Right lobe of liver (tissue), 6 donors: ENCODE results near the gene CASZ1. TPM values are rescaled to one million over a fixed set of nuclear protein-coding genes. Genes with fewer than 3 reads are reported as not detected.

Source experiments
- ATAC-seq, 4 donors: fragments of 200-7000 bp; cut with Tn5 transposase; one replicate each; pipeline ENCODE4 v1.9.1; 2020; ENCODE audit warnings: mild to moderate bottlenecking in 4 of 4, moderate library complexity in 4 of 4
- DNase-seq, 3 donors: peaks; one replicate each; pipeline ENCODE4 v3.0.0-alpha.2; 2020
- H3K27ac ChIP-seq, 3 donors: fragments of 200-600 bp; one replicate each; pipeline ENCODE4 v1.8.0; 2022
- H3K27me3 ChIP-seq, 2 donors: fragments of 200-600 bp; one replicate each; pipeline ENCODE4 v1.8.0; 2022
- H3K36me3 ChIP-seq, 4 donors: fragments of 200-600 bp; sonication (generic) in 1 of 4; one replicate each; pipeline versions ENCODE4 v1.5.1 to v1.8.0; 2017 to 2022; ENCODE audit warnings: control low read depth in 1 of 4
- H3K4me1 ChIP-seq, 4 donors: fragments of 200-600 bp; sonication (generic) in 1 of 4; one replicate each; pipeline versions ENCODE4 v1.5.1 to v1.8.0; 2017 to 2022; ENCODE audit warnings: control low read depth in 1 of 4
- H3K4me3 ChIP-seq, 3 donors: fragments of 200-600 bp; one replicate each; pipeline ENCODE4 v1.8.0; 2022
- H3K9me3 ChIP-seq, 4 donors: fragments of 200-600 bp; sonication (generic) in 1 of 4; one replicate each; pipeline versions ENCODE4 v1.5.1 to v1.8.0; 2017 to 2022; ENCODE audit warnings: control low read depth in 1 of 4
- CTCF ChIP-seq, 4 donors: fragments of 200-600 bp in 3 of 4; fragments of 450-650 bp in 1 of 4; IDR thresholded peaks; one replicate each; pipeline versions ENCODE4 v1.5.1 to v1.8.0; 2016 to 2022; ENCODE audit warnings: antibody characterized with exemption in 4 of 4, mild to moderate bottlenecking in 2 of 4
- POLR2A ChIP-seq: fragments of 450-650 bp; IDR thresholded peaks from one replicate; pipeline ENCODE4 v1.6.1; 2017; ENCODE audit warnings: antibody characterized with exemption, mild to moderate bottlenecking
- WGBS: methylation state at CpG from one replicate; pipeline ENCODE4 v1.1.6; 2018; ENCODE audit warnings: low coverage, low lambda C conversion rate; ENCODE audit not compliant: insufficient coverage; ENCODE audit errors: missing lambda C conversion rate; 5-methylcytosine and 5-hydroxymethylcytosine counted together
- intact Hi-C, 2 donors: fragments of 100-400 bp; cut with DNase I; formaldehyde crosslinking; loops; one replicate each; pipeline versions ENCODE4 v1.11.2 to v1.14.1; 2022
- total RNA-seq, 6 experiments: library from RNA; depleted of rRNA in 2 of 6; stranded (reverse); fragments of >200 nt in 2 of 6; fragmentation: NEBNext Ultra II Directional in 3 of 6; extraction: Animal tissue kit (Norgen Biotek cat#: 25700) in 3 of 6; gene quantifications; one replicate each; pipeline versions ENCODE4 v1.1.0 to v1.2.4, GENCODE V29; 2016 to 2023
- donor health status: DM: no; HTN: yes; CAD: no.
- donor health status: DM: no; HTN: no; CAD: no.
- donor health status: DM: no; HTN: no; CAD: no.
- donor health status: DM: no; HTN: yes; CAD: no.
- donor health status: DM: no; HTN: yes; CAD: no.

Gene CASZ1
- total RNA-seq, 6 experiments from 2014 or later, result 3.1 to 10.1 (median 5.3) TPM

DNA sequence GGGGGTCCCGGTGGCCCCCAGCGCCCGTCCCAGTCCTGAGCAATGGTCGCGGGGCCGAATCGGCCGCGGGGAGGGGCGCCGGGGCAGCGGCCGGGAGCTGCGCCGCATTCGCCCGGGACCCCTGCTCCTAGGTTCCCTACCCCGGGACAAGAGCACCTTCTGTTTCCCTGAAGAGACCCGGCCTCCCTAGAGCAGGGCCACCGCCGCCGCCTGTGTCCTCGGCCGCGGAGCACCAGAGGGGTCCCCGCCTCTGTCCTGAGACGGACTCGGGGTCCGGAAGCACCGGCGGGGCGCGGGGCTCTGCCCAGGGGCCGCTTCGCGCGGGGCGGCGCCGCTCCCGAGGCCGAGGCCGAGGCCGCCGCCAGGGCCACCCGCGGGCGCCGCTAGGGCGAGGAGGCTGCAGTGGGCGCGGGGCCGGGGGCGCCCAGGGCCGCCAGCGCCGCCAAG lies 157.9 kb downstream of the CASZ1 start:
- H3K4me3 ChIP-seq, result no peak overlapping the region
- no peaks in the 10 kb centered on the region for H3K27me3 ChIP-seq
- H3K4me1 ChIP-seq, result peaks cover 0 to 4% (median 0%) of the 10 kb centered on the region in 4 donors
- ATAC-seq, result no peak
- WGBS, result no CpG with 5 or more reads among the region's 57 CpGs
- intact Hi-C loops, result no loop called here
- TF ChIP-seq POLR2A, result no peak
- no peak for TF ChIP-seq CTCF (IDR thresholded peaks at IDR 0.05)
- DNase-seq, result no peak
- no peaks in the 10 kb centered on the region for H3K36me3 ChIP-seq
- no peaks in the 10 kb centered on the region for H3K9me3 ChIP-seq
- no peak overlapping the region for H3K27ac ChIP-seq

DNA sequence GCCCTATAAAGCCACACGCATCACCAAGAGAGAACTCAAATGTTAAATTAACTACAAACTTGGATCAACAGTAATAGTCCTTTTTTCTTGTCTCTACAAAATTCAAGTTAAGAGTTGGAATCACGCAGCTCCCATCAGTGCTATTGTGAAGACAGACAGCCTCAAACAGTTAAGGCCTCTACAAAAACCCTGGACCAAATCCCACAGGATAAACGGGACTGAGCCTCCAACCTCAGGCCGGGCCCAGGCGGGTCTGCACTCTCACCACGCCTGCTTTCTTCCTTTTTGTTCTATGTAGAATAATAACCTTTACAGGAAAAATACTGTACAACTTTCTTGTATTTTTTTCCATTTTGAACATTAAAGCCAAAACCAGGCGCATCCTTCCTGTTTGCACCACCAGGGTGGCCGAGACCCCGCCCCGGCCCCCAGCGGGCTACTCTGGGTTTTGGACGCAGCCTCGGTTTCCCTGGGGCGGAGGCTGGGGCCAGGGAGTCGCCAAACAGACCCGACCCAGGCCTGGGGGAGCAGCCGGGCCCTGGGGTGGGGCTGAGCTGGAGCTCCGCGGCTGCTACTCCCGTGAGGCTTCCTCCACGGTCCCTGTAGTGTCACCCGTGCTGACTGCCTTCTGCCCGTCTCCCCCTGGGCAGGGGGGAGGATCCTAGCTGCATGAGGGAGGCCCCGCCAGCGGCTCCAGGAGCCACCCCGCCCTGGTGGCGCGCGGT lies 158.4 kb downstream of the CASZ1 start:
- ATAC-seq (no peak), DNase-seq (no peak)
- Histone ChIP-seq H3K9me3 (no peaks in the 10 kb centered on the region), H3K4me3 (no peak overlapping the region), H3K36me3 (no peaks in the 10 kb centered on the region), H3K4me1 (peaks cover 0 to 4% (median 0%) of the 10 kb centered on the region in 4 donors), H3K27ac (no peak overlapping the region), H3K27me3 (no peaks in the 10 kb centered on the region)
- no peak for TF ChIP-seq POLR2A
- no peak for TF ChIP-seq CTCF (IDR thresholded peaks at IDR 0.05)
- 61% methylated on average over 12 of the region's 29 CpGs for WGBS
- intact Hi-C loops, result no loop called here

DNA sequence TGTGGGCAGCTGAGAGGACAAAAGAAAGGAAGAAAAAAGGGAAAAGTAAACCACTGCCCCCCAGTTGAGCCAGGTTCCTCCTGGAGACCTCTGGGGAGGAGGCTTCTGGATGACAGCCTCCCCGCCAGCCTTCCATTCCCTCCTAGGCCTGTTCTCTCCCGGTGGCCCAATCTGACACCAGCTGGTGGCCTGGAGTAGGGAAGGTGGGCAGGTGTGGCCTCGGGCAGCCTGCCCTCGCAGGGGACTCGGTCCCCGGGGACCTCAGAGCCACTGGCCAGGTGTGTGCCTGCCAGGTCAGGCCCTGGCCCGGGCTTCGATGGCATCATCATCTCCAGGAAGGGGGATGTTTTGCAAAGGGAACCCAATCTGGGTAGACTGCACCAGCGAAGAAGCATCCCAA lies 159.0 kb downstream of the CASZ1 start:
- Histone ChIP-seq H3K36me3 (no peaks in the 10 kb centered on the region), H3K27ac (no peak overlapping the region), H3K4me3 (no peak overlapping the region), H3K9me3 (no peaks in the 10 kb centered on the region), H3K4me1 (peaks cover 0 to 4% (median 0%) of the 10 kb centered on the region in 4 donors), H3K27me3 (no peaks in the 10 kb centered on the region)
- DNase-seq, result no peak
- no peak for ATAC-seq
- TF ChIP-seq CTCF (IDR thresholded peaks at IDR 0.05) (no peak), POLR2A (no peak)
- 85% methylated on average over 3 of the region's 9 CpGs for WGBS
- intact Hi-C loops, result no loop called here

DNA sequence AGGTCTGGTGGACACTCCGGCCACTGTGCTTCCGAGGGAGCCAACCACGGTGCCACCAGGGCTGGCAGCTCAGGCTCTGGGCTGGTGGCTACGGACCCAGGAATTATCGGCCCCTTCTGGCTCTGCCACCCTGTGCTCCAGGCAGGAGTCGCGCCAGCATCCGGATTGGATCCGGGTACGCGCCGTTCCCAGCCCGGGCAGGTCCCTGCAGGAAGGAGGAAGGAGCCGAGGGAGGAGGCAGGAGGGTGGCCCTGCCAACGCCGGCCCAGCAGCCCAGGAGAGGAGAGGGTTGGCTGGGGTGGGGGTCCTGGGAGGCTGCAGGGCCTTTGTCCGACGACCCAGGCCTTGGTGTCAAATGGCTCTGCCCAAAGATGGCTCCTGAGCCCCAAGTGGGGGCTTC lies 160.5 kb downstream of the CASZ1 start:
- ATAC-seq (no peak), DNase-seq (no peak)
- intact Hi-C loops, result no loop called here
- Histone ChIP-seq H3K27ac (no peak overlapping the region), H3K36me3 (peaks cover 0 to 10% (median 0%) of the 10 kb centered on the region in 4 donors), H3K9me3 (no peaks in the 10 kb centered on the region), H3K27me3 (no peaks in the 10 kb centered on the region), H3K4me1 (peaks cover 0 to 4% (median 0%) of the 10 kb centered on the region in 4 donors), H3K4me3 (no peak overlapping the region)
- TF ChIP-seq CTCF (IDR thresholded peaks at IDR 0.05), result no peak
- TF ChIP-seq POLR2A, result no peak
- no CpG with 5 or more reads among the region's 18 CpGs for WGBS
